GM10847 (cell line): ENCODE results near the gene ODF4.

Experiments used
- POLR2A ChIP-seq: IDR thresholded peaks from 2 replicates; pipeline ENCODE4 v1.6.1; 2011; ENCODE audit not compliant: insufficient read length; ENCODE audit errors: extremely low read depth

Gene ODF4

GRCh38 chr17:8339540-8339939 is at the start of gene ODF4:
TSS of gene ODF4 (plus strand) at chr17:8339840. CDS start at chr17:8340052, 212 bp downstream.
- no peak for TF ChIP-seq POLR2A

- no peak for TF ChIP-seq POLR2A
These were observed 49.6 kb upstream of the ODF4 start for GRCh38 chr17:8290043-8290442.

GRCh38 chr17:8292639-8293395 is 46.8 kb upstream of the ODF4 start:
- TF ChIP-seq POLR2A = no peak

GRCh38 chr17:8294361-8294760 is 45.3 kb upstream of the ODF4 start:
- TF ChIP-seq POLR2A = no peak

- TF ChIP-seq POLR2A = no peak
These were observed 44.8 kb upstream of the ODF4 start for GRCh38 chr17:8294814-8295316.

- TF ChIP-seq POLR2A = no peak
These were observed 39.4 kb upstream of the ODF4 start for GRCh38 chr17:8300226-8300625.

GRCh38 chr17:8300627-8301242 is 38.9 kb upstream of the ODF4 start:
- TF ChIP-seq POLR2A = no peak

GRCh38 chr17:8310601-8311123 is 29.0 kb upstream of the ODF4 start:
- TF ChIP-seq POLR2A = no peak

- no peak for TF ChIP-seq POLR2A
These were observed 28.4 kb upstream of the ODF4 start for GRCh38 chr17:8311131-8311790.

- TF ChIP-seq POLR2A = no peak
These were observed 27.4 kb upstream of the ODF4 start for GRCh38 chr17:8312251-8312650.

GRCh38 chr17:8312726-8313600 is 26.7 kb upstream of the ODF4 start:
- TF ChIP-seq POLR2A = no peak

GRCh38 chr17:8314797-8315763 is 24.6 kb upstream of the ODF4 start:
- no peak for TF ChIP-seq POLR2A

GRCh38 chr17:8315764-8316217 is 23.8 kb upstream of the ODF4 start:
- no peak for TF ChIP-seq POLR2A
